HG02852 (cell line): ENCODE data around the gene DNASE1L2.

ENCODE experiments used
- ATAC-seq: cut with Tn5 transposase; IDR thresholded peaks from one replicate; pipeline ENCODE4 v1.9.1; 2021; ENCODE audit warnings: mild to moderate bottlenecking, moderate library complexity; ENCODE audit not compliant: unreplicated experiment

Gene DNASE1L2

DNA sequence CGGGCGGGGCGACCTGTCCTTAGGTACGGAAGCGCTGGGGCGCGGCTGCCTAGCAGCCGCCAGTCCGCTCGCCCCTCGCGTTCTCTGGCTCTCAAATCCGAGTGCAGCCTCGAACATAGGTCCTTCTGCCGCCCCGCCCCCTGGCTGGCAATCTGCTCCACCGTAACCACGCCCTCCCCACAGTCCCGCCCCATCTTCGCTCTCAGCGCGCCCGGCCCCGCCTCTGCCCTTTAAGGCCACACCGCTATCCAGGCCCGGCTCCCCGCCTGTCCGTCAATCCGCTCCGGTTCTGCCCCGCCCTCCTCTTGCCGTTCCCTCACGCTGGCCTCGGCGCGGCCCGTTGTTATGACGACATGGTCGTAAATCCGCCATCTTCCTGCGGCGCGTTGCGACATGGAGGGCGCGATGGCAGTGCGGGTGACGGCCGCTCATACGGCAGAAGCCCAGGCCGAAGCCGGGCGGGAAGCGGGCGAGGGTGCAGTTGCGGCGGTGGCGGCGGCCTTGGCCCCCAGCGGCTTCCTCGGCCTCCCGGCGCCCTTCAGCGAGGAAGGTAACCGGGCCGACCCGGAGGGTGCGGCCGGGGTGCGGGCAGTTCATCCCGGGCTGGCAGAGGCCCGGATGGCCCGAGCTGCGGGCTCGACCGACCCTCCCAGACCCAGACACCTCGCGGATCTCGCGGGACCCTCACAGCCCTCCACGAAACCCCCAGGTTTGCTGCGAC is 12.9 kb upstream of the DNASE1L2 start, which contains the start of gene E4F1:
Gene E4F1, plus strand, starts transcription at position 371 of the 721 bp plus-strand sequence. Its CDS starts 23 bp downstream, at position 394.
- peak; percentile 92 for ATAC-seq

DNA sequence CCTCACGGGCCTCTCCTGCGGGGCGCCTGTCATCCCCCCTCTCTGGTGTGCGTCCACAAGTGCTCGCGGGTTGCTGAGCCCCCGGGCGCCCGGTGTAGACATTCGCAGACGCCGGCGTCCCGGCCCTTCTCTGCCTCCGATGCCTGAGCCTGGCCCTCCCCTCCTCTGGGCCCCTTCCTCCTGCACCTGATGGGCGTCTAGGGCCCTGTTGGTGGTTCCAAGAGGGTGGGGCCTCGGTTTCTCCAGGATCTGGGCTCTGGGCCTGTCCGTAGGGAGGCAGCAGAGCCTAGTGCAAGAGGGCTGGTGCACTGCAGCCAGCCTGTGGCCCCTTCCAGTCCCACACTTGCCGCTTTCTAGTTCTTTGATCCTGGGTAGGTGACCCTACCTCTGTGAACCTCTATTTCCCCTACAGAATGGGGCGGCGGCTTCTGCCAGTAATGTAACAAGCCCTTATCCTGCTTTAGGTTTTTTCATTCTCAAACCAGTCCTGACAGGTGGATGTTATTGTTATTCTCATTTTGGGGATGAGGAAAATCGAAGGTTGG is 12.2 kb upstream of the DNASE1L2 start:
- peak; percentile 26 for ATAC-seq

DNA sequence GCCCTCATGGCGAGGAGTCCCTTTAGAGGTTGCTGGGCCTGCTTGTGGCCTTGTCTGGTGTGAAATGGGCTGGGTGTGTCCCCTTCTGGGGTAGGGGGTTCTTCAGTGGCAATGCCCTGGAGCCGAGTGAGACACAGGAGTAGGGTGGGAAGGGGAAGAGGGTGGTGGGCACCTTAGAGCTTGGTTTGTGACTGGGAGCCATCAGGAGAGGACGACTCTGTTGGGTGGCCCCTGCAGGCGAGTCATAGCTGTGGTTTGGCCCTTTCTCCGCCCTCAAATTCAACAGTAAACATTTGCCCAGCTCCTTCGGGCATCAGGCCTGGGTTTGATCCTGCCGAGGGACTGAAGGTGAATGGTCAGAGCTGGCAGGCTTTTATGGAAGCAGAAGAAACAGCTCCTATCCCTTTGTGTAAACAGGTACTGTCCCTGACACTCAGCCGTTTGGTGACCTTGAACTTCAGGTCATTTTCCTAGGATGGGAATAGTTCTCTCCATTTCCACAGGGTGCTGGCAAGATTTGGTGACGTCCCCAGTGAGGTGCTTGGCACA is 9.9 kb upstream of the DNASE1L2 start:
- ATAC-seq = no peak

DNA sequence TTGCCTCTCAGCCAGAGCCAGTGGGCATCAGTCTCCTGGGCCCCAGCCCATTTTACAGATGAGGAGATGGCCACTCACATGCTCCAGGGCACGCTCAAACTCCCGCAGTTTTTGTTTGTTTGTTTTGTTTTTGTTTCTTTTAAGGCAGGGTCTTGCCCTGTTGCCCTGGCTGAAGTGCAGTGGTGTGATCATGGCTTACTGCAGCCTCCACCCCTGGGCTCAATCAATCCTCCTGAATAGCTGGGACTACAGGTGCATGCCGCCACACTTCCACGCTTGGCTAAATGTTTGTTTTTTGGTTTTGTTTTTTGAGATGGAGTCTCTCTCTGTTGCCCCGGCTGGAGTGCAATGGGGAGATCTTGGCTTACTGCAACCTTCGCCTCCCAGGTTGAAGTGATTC is 9.3 kb upstream of the DNASE1L2 start:
- no peak for ATAC-seq

DNA sequence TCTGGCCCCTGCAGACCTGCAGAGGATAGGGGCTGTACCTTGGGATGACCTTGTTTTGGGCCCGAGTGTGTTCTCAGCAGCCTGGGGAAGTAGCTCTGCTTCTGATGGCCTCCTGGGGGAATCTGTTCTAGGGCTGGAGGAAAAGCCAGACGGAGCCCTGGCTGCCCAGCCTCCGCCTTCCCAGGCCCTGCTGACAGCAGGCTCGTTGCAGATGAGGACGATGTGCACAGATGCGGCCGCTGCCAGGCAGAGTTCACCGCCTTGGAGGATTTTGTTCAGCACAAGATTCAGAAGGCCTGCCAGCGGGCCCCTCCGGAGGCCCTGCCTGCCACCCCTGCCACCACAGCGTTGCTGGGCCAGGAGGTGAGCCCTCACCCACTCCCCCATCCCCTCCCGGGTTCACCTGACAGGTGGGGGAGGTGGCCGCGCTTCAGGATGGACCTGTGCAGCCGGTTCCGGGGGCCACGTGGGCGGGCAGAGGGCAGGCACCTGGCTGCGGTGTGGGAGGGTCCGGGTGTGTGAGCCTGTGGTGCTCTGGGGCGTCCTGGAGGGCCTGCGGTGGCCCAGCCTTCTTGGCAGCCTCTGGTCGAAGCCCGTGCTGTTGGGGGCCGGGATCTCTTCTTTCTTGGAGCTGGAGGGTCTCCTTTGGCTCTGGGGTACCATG is 8.0 kb upstream of the DNASE1L2 start:
- ATAC-seq = no peak

DNA sequence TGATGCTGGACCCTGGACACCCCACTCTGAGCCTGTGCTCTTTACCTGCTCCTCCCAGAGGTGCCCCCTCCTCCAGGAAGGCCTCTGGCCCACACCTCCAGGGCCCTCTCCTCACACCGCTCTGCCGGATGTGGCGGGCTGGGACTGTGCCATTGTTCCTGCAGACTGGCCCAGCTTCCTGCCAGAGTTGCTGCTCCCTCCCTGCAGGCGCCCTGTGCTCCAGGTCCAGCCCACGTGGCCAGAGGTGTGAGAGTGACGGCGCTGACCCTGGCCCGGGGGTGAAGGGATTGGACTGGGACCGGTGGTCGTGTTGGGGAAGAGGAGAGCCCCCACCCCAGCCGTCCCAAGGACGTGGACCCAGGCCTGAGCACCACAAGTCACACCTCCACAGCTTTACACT is 7.2 kb upstream of the DNASE1L2 start:
- ATAC-seq = no peak

DNA sequence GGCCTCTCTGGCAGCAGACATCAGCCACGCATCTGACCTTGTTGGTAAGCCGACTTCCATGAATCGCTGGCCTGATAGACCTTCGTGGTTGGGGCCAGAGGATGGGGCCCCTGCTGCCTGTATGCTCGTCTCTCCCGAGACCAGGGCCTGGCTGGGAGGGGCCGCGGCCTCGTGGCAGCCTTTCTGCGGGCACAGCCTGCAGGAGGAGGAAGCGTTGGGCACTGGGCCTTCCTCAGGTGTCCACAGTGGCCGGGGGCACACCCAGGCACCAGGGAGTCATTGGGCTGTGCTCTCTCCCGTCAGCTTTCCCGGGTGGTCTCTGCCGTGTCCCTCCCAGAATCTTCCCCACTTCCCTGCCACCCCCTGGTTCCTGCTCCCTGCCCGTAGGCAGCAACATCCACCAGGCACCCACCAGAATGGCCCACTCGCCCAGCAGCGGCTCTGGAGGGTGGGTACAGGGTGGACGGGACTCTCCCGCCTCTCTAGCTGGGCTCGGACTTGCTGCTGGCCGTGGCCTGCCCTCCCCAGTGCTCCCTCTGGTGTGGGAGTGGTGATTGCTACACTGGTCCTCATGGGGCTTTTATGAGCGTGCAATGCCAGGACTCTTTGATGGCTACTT is 6.5 kb upstream of the DNASE1L2 start:
- no peak for ATAC-seq

DNA sequence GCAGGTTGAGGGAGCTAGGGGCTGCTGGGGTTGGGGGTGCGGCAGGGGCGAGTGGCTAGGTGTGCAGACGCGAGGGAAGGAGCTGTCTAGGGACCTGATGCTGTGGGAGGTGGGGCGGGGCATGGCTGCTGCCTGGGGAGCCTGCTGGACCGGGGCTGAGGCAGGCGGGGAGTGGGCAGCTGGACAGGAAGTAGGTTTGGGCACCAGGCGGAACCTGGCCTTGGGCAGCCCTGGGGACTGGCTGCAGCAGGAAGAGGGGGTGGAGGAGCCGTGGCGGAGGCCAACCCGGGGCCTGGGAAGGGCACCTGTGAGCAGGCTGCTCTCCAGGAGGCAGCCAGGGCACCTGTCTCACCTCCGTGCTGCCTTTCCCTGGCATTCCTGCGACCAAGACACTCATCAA is 5.9 kb upstream of the DNASE1L2 start:
- ATAC-seq = no peak

DNA sequence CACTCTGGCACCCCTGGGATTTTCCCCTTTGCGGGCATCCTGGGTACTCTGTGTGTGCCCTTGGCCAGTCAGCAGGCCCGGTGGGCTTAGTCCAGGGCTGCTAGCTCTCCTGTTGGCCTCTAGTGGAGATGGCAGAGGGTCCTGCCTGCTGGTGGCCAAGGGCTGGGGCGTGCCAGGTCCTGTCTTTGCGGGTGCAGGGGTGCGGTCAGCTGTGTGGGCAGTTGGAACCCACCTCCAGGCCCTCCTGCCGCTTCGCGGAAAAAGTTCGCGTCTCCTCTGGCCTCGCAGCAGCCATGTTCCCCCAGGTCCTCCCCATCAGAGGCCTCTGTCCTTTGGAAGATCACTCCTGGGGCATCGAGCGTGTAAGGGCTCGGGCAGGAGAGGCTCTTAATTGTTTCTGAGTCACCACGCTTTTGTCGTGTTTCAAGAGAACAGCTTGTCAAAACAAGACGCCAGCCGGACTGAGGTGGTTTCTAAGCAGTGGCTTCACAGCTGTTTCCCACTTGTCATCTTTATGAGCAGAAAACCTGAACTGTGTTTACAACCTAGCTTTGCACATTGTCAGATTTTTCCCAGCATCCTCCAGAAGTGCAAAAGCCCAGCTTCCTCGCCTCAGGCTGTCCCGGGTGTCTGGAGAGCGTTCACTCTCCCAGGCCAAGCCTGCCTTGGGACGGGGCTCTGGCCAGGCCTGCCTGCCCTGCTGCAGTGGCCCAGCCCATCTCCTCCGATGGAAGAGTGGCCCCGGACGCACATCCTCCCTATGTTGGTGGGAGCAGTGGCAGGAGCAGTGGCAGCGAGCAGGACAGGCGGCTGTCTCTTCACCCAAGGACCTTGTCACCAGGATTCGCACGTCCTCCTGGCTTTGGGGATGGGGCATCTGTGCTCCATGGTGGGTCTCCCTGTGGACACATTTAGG is 5.0 kb upstream of the DNASE1L2 start:
- no peak for ATAC-seq

DNA sequence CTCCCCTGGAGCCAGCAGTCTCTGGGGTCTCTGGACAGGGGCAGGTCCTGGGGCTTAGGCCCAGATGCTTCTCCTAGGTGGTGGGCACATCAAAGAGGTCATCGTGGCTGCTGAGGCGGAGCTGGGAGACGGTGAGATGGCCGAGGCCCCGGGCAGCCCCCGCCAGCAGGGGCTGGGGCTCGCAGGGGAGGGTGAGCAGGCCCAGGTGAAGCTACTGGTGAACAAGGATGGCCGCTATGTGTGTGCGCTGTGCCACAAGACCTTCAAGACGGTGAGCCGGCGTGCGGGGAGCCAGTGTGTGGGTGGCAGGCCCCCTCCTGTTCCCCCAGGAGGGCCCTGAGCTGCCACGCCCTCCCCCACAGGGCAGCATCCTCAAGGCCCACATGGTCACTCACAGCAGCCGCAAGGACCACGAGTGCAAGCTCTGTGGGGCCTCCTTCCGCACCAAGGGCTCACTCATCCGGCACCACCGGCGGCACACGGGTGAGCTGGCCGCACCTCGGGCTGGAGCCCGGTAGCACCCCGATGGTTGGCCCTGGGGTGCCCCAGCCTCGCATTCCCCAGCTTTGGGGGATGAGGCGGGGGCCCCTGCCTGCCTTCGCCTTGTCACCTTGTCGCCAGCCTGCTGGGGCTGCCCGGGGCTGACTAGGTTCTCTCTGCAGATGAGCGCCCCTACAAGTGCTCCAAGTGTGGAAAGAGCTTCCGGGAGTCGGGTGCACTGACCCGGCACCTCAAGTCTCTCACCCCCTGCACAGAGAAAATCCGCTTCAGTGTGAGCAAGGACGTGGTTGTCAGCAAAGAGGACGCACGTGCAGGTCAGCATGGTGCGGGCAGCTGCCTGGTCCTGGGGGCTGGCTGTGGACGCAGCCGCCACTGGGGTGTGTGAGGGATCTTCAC is 3.9 kb upstream of the DNASE1L2 start:
- ATAC-seq = no peak

DNA sequence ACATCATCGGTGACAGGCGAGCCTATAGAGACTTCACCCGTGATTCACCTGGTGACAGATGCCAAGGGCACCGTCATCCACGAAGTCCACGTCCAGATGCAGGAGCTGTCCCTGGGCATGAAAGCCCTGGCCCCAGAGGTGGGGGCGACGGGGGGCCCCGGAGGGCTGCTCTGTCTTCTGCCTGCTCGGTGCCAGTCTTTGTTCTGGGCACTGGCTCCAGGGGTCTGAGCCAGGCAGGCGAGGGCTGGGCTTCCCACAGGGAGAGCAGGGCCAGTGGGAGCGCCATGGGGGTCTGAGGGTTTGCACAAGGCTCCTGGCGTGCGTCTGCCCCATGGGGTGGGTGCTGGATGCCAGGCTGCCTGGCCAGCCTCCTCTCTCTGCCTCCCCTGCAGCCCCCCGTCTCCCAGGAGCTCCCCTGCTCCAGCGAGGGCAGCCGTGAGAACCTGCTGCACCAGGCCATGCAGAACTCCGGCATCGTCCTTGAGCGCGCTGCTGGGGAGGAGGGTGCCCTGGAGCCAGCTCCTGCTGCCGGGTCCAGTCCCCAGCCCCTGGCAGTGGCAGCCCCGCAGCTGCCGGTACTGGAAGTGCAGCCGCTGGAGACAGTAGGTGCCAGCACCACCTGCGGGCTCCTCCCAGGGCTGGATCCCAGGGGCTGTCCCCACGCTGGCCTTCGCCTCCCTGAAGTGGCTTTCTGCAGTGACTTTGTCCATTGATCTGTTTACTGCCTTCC is 3.0 kb upstream of the DNASE1L2 start:
- ATAC-seq = no peak

DNA sequence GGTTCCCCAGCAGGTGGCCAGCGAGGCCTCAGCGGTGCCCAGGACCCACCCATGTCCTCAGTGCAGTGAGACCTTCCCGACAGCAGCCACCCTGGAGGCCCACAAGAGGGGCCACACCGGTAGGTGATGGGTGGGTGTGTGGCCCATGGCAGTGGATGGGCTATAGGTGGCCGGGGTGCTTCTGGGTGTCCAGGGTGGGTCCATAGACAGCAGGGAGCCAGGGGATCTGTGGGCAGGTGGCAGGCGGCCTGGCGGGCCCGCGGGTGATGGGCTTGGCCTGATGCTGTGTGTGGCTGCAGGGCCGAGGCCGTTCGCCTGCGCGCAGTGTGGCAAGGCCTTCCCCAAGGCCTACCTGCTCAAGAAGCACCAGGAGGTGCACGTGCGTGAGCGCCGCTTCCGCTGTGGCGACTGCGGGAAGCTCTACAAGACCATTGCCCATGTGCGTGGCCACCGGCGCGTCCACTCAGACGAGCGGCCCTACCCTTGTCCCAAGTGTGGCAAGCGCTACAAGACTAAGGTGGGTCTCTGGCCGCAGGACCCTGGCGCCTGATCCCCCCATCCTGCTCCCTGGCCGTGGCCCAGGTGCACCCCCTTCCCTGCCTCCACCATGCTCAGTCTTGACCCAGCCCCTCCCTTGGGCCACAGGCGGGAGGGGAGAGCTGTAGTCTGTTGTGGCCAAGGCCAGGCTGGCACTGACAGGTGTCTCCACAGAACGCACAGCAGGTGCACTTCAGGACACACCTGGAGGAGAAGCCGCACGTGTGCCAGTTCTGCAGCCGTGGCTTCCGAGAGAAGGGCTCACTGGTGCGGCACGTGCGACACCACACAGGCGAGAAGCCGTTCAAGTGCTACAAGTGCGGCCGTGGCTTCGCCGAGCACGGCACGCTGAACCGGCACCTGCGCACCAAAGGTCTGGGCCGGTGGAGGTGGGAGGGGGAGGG is 2.1 kb upstream of the DNASE1L2 start:
- no peak for ATAC-seq

DNA sequence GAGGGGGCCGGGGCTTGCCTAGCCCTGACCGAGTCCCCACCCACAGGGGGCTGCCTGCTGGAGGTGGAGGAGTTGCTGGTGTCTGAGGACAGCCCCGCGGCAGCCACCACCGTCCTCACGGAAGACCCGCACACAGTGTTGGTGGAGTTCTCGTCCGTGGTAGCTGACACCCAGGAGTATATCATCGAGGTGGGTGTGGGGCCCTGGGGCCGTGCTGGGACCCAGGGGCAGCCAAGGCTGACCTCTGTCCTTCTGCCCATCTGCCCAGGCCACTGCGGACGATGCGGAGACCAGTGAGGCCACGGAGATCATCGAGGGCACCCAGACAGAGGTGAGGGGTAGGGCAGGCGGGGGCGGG is 1.5 kb upstream of the DNASE1L2 start:
- no peak for ATAC-seq

DNA sequence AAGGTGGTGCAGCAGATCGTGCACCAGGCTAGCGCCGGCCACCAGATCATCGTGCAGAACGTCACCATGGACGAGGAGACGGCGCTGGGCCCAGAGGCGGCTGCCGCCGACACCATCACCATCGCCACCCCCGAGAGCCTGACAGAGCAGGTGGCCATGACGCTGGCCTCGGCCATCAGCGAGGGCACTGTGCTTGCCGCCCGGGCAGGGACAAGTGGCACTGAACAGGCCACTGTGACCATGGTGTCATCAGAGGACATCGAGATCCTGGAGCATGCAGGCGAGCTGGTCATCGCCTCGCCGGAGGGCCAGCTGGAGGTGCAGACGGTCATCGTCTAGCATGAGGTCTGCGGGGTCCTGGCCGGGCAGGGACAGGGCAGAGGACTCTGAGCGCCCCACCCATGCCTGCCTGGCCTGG is 1.0 kb upstream of the DNASE1L2 start:
- no peak for ATAC-seq

DNA sequence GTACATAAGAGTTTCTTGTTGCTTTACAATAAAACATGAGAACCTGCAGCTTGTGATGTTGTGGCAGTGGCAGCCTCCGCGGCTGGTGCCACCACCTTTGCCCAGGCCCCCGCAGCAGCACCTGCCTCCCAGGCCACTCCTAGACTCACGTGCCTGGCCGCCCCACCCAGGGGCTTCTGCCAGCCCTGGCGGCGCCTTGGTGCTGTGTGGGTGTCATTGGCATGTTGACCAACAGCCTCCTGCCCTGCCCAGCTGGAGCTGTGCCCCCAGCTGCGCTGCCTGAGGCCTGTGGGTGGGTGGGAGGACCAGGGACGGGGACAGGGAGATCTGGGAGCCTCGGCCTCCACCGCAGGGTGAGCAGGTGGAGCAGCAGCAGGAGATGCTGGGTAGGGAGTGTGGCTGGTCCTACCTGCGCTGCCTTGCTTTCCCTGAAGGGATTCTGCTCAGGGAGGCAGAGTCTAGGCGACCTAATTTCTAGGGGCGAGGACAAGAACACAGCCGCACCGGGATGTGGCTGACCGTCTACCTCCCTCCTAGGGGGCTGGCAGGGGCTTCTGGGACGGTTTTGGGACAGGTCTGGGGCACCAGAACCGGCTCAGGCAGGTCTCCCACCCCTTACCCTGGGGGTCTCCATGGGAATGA is 428 bp upstream of the DNASE1L2 start:
- ATAC-seq = no peak

DNA sequence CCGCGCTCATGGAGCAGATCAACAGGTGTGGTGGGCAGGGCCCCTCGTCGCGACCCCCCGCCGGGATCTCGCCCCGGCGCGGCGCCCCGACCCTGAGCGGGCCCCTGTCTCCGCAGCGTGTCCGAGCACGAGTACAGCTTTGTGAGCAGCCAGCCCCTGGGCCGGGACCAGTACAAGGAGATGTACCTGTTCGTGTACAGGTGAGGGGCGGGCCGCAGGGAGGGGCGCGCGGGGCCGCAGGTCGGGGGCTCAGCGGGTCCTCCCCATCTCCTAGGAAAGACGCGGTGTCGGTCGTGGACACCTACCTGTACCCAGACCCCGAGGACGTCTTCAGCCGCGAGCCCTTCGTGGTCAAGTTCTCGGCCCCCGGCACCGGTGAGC is 848 bp downstream of the DNASE1L2 start:
- ATAC-seq = no peak

DNA sequence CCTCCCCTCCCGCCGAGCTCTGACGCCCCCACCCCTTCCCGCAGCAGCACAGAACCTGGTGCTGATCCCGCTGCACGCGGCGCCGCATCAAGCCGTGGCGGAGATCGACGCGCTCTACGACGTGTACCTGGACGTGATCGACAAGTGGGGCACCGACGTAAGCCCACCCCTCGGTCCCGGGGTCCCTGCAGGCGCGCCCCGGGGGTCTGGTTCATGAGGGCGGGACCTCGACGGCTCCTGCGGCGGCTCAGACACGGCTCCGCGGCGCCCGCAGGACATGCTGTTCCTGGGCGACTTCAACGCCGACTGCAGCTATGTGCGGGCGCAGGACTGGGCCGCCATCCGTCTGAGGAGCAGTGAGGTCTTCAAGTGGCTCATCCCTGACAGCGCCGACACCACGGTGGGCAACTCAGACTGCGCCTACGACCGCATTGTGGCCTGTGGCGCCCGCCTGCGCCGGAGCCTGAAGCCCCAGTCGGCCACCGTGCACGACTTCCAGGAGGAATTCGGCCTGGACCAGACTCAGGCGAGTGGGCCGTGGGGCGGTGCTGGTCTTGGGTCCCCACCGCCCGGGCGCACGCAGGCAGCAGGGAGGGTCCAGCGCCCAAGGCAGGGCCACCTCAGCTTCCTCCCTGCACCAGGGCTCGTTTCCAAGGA is 1.4 kb downstream of the DNASE1L2 start:
- ATAC-seq = no peak
